ENCODE measurements around the gene DNAAF1.

The DNAAF1 gene

GRCh38 chr16:84124257-84125073 lies 20.6 kb upstream of the DNAAF1 start:
- DNase-seq = no peak

- no peak for DNase-seq
Measured at GRCh38 chr16:84131117-84131516, 14.0 kb upstream of the DNAAF1 start.

- peak; percentile 38 to 56 (median 40) for DNase-seq
Measured at GRCh38 chr16:84132527-84133285, 12.4 kb upstream of the DNAAF1 start.

GRCh38 chr16:84136331-84137125 lies 8.6 kb upstream of the DNAAF1 start:
- DNase-seq = no peak

GRCh38 chr16:84137287-84137686 lies 7.8 kb upstream of the DNAAF1 start:
- no peak for DNase-seq

- DNase-seq = no peak
Measured at GRCh38 chr16:84137769-84138357, 7.2 kb upstream of the DNAAF1 start.

GRCh38 chr16:84138500-84138823 lies 6.6 kb upstream of the DNAAF1 start:
- DNase-seq = no peak

GRCh38 chr16:84138824-84139627 lies 6.1 kb upstream of the DNAAF1 start:
- no peak for DNase-seq

GRCh38 chr16:84139628-84140258 lies 5.4 kb upstream of the DNAAF1 start:
- DNase-seq = no peak

GRCh38 chr16:84141143-84141670 lies 3.9 kb upstream of the DNAAF1 start:
- no peak for DNase-seq

- no peak for DNase-seq
Measured at GRCh38 chr16:84143081-84143480, 2.0 kb upstream of the DNAAF1 start.

- DNase-seq = no peak
Measured at GRCh38 chr16:84143784-84144199, 1.3 kb upstream of the DNAAF1 start.

GRCh38 chr16:84144209-84144858 lies 774 bp upstream of the DNAAF1 start:
- DNase-seq = peak; percentile 31 to 64 (median 39)

GRCh38 chr16:84150926-84151325 lies 5.8 kb downstream of the DNAAF1 start:
- no peak for DNase-seq

- peak in 2 of 3 donors; percentile 10 to 20 for DNase-seq
Measured at GRCh38 chr16:84153660-84154214, 8.6 kb downstream of the DNAAF1 start.

- DNase-seq = no peak
Measured at GRCh38 chr16:84155226-84155625, 10.1 kb downstream of the DNAAF1 start.

GRCh38 chr16:84155771-84156170 lies 10.7 kb downstream of the DNAAF1 start:
- no peak for DNase-seq

GRCh38 chr16:84156342-84156784 lies 11.3 kb downstream of the DNAAF1 start:
- DNase-seq = peak in 1 of 3 donors; percentile 13

GRCh38 chr16:84159007-84159406 lies 13.9 kb downstream of the DNAAF1 start:
- DNase-seq = no peak

- no peak for DNase-seq
Measured at GRCh38 chr16:84159800-84160199, 14.7 kb downstream of the DNAAF1 start.

Measured in suppressor macrophage treated with lipopolysaccharide for 1 hour (primary cell).